IPS DF 6.9 (cell line): ENCODE data around the gene AFDN.

ENCODE experiments used
- DNase-seq: peaks from one replicate; pipeline ENCODE4 v3.0.0-alpha.2; 2013; ENCODE audit warnings: low read depth, low spot score
- H3K27ac ChIP-seq: one replicate; pipeline ENCODE4 v1.5.1; 2013; ENCODE audit warnings: low read length, control low read depth
- H3K27me3 ChIP-seq: 2 replicates; pipeline ENCODE4 v1.6.1; 2013; ENCODE audit warnings: mild to moderate bottlenecking, low read length; ENCODE audit not compliant: control insufficient read depth, insufficient read depth
- H3K36me3 ChIP-seq: 2 replicates; pipeline ENCODE4 v1.6.1; 2013; ENCODE audit warnings: low read length; ENCODE audit not compliant: control insufficient read depth, insufficient read depth
- H3K4me1 ChIP-seq: 2 replicates; pipeline ENCODE4 v1.6.1; 2013; ENCODE audit warnings: low read length; ENCODE audit not compliant: control insufficient read depth, insufficient read depth
- H3K4me3 ChIP-seq: 2 replicates; pipeline ENCODE4 v1.5.1; 2013; ENCODE audit warnings: mild to moderate bottlenecking, low read length
- H3K9me3 ChIP-seq: 2 replicates; pipeline ENCODE4 v1.6.1; 2013; ENCODE audit warnings: low read length, inconsistent platforms; ENCODE audit not compliant: control insufficient read depth, insufficient read depth
- WGBS: extraction: QIAGEN DNeasy Blood & Tissue Kit; methylation state at CpG from one replicate; pipeline ENCODE4 v1.1.7; 2013; ENCODE audit warnings: mixed read lengths, missing lambda C conversion rate; ENCODE audit not compliant: insufficient read length, insufficient coverage; 5-methylcytosine and 5-hydroxymethylcytosine counted together

The AFDN gene

DNA sequence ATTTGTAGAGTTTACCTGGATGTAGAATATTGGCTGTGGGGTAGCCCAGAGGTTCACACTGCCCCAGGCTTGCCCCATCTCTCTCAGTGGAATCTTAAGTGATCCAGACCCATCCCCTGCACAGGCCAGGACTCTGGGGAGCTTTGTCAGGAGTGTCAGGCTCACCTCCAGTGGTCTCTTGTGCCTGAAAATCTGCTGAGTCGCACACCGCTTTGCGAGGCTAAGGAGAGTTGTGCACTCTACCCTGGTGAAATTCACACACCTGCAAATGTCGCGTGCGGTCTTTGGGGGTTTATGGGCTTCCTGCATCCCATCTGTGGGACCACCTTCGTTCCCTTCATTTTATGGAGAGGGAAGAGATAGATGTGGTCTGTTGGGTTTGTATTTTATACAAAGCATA lies 107.1 kb downstream of the AFDN start:
- Histone ChIP-seq H3K4me1 (no peaks in the 10 kb centered on the region; the same call in 1 of the 2 replicates), H3K27me3 (no peaks in the 10 kb centered on the region), H3K9me3 (no peaks in the 10 kb centered on the region), H3K36me3 (peaks cover 2% of the 10 kb centered on the region; the same call in 1 of the 2 replicates), H3K27ac (no peak overlapping the region), H3K4me3 (no peak overlapping the region)
- DNase-seq, result no peak
- no CpG with 5 or more reads among the region's 7 CpGs for WGBS

DNA sequence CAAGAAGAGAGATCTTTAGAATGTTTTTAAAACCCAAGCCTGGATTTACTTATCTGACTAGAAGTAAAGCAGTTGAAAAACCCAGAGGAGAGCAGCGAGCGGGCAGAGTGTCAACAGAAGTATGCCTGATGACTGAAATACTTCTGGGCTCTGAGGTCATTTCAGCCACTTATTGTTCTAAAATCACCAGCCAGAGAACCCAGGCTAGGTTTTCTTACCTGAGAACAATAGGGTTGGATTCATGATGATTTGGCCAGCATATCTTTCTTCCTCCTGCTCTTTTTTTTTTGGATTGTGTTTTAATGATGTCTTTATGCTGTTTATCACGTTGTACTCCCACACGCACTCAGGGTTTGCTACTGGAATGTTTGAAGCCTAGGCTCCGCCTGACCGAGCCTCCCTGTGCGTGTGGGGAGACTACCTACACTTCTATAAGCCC lies 107.7 kb downstream of the AFDN start:
- Histone ChIP-seq H3K9me3 (no peaks in the 10 kb centered on the region), H3K4me3 (no peak overlapping the region), H3K27ac (no peak overlapping the region), H3K27me3 (no peaks in the 10 kb centered on the region), H3K4me1 (no peaks in the 10 kb centered on the region; the same call in 1 of the 2 replicates), H3K36me3 (peaks cover 2% of the 10 kb centered on the region; the same call in 1 of the 2 replicates)
- WGBS, result no CpG with 5 or more reads among the region's 7 CpGs
- no peak for DNase-seq

DNA sequence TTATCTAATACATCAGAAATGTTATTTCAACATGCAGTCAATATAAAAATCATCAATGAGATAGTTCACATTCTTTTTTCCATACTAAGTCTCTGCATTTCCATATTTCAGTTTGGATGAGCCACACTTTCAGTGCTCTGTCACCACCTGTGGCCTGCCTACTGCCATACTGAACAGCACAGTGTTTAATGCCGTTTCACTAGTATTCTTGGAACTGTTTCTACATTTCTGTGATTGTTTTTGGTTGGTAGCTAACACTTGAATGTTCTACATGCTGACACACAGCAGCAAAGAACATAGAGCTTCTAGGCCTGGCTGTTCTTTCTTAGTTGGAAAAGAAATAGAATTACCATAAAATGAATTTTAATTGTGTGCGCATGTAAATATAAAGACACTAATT lies 109.3 kb downstream of the AFDN start:
- no peak for DNase-seq
- H3K36me3 ChIP-seq, result peaks cover 2% of the 10 kb centered on the region; the same call in 1 of the 2 replicates

DNA sequence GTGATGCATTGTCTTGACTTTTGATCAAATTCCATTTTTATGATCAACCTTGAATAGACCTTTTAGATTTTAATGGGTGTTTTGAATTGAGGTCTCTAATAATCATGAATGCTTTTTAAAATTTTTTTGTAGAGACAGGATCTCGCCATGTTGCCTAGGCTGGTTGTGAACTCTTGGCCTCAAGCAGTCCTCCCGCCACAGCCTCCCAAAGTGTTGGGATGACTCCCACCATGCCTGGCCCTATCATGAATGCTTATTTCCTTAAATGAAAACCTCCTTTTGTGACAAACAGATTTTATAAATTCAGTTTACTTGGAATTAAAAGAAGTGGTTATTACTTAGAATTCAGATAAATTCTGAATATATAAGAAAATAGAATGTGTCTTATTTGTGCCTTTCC lies 110.6 kb downstream of the AFDN start:
- H3K4me3 ChIP-seq, result no peak overlapping the region
- no peak for DNase-seq
- H3K36me3 ChIP-seq, result peaks cover 2% of the 10 kb centered on the region; the same call in 1 of the 2 replicates
- no CpG with 5 or more reads among the region's 2 CpGs for WGBS
- H3K27ac ChIP-seq, result no peak overlapping the region
- no peaks in the 10 kb centered on the region for H3K9me3 ChIP-seq
- no peaks in the 10 kb centered on the region; the same call in 1 of the 2 replicates for H3K4me1 ChIP-seq
- H3K27me3 ChIP-seq, result no peaks in the 10 kb centered on the region

More for the DNA sequence above, 109.3 kb downstream of the AFDN start:
- H3K4me3 ChIP-seq, result no peak overlapping the region
- H3K4me1 ChIP-seq, result no peaks in the 10 kb centered on the region; the same call in 1 of the 2 replicates
- no CpG with 5 or more reads among the region's 2 CpGs for WGBS
- H3K9me3 ChIP-seq, result no peaks in the 10 kb centered on the region
- no peaks in the 10 kb centered on the region for H3K27me3 ChIP-seq
- no peak overlapping the region for H3K27ac ChIP-seq

GRCh38 chr6:167937948-167938911 lies 111.5 kb downstream of the AFDN start:
- Histone ChIP-seq H3K27me3 (no peaks in the 10 kb centered on the region), H3K27ac (no peak overlapping the region)
- WGBS, result 100% methylated on average over 2 of the region's 5 CpGs

GRCh38 chr6:167941822-167942221 lies 115.1 kb downstream of the AFDN start:
- WGBS, result 100% methylated on average over 1 of the region's 3 CpGs
- Histone ChIP-seq H3K27me3 (no peaks in the 10 kb centered on the region), H3K27ac (no peak overlapping the region), H3K4me1 (no peaks in the 10 kb centered on the region; the same call in 1 of the 2 replicates), H3K4me3 (no peak overlapping the region), H3K36me3 (peaks cover 18% of the 10 kb centered on the region; the same call in 1 of the 2 replicates), H3K9me3 (no peaks in the 10 kb centered on the region)
- no peak for DNase-seq

More at GRCh38 chr6:167937948-167938911, 111.5 kb downstream of the AFDN start:
- DNase-seq, result no peak
- no peak overlapping the region for H3K4me3 ChIP-seq
- no peaks in the 10 kb centered on the region; the same call in 1 of the 2 replicates for H3K4me1 ChIP-seq
- H3K9me3 ChIP-seq, result no peaks in the 10 kb centered on the region
- peaks cover 4% of the 10 kb centered on the region; the same call in 1 of the 2 replicates for H3K36me3 ChIP-seq

DNA sequence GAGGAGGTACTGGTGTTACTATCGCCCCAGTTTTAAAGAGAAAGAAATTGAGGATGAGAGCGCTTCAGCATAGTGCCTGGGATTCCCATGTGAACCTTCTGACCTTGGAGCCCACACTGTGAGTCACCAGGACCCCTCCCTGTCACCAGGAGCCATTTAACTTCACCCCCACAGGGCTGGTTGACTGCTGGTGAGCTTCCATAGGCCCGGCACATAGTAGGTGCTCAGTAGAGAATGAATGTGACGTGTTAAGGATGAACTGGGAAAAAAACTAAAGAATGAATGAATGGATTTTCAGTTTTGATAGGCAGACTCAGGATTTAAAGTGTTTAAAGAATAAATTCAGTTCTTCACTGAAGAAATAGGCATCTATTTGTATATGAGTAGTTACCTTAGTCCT lies 117.4 kb downstream of the AFDN start:
- Histone ChIP-seq H3K36me3 (peaks cover 22% of the 10 kb centered on the region; the same call in 1 of the 2 replicates), H3K27ac (no peak overlapping the region), H3K4me1 (no peaks in the 10 kb centered on the region), H3K9me3 (no peaks in the 10 kb centered on the region), H3K27me3 (no peaks in the 10 kb centered on the region), H3K4me3 (no peak overlapping the region)
- no peak for DNase-seq
- no CpG with 5 or more reads among the region's 4 CpGs for WGBS

- Histone ChIP-seq H3K27me3 (no peaks in the 10 kb centered on the region), H3K4me3 (no peak overlapping the region), H3K36me3 (peaks cover 32% of the 10 kb centered on the region; the same call in 1 of the 2 replicates), H3K27ac (no peak overlapping the region), H3K9me3 (no peaks in the 10 kb centered on the region), H3K4me1 (no peaks in the 10 kb centered on the region)
- no peak for DNase-seq
- no CpG with 5 or more reads among the region's 11 CpGs for WGBS
Observed at GRCh38 chr6:167946007-167946406, 119.3 kb downstream of the AFDN start.

DNA sequence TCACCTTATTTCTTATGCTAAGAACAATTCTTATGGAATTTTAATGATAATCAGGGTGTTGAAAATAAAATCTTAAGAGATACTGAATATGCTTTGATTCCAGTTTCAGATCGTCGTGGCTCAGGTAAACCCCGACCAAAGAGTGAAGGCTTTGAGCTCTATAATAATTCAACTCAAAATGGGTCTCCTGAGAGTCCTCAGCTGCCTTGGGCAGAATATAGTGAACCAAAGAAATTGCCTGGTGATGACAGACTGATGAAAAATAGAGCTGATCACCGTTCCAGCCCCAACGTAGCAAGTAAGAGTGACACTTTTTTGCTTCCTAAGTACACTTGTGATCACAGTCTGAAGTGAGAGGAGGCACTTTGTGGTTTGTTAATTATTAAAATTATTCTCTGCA lies 119.9 kb downstream of the AFDN start:
- H3K36me3 ChIP-seq, result peaks cover 38% of the 10 kb centered on the region
- WGBS, result no CpG with 5 or more reads among the region's 5 CpGs

DNA sequence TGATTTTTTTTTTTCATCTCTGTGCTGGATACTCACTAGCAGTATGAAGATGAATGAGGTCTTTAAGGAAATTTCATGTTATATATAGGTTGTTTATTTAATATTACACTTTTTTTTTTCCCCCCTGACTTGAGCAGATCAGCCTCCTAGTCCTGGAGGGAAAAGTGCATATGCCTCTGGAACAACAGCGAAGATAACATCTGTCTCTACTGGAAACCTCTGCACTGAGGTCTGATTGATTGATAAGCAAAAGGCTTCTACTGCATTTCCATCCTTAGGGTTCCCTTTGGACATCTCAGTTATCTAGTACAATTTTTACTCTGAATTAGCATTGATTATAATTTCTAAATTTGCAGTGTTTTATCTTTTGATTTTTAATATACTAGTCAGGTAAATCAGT lies 121.0 kb downstream of the AFDN start:
- no peaks in the 10 kb centered on the region for H3K27me3 ChIP-seq
- no peaks in the 10 kb centered on the region for H3K9me3 ChIP-seq
- no peak overlapping the region for H3K27ac ChIP-seq
- H3K4me3 ChIP-seq, result no peak overlapping the region
- peaks cover 42% of the 10 kb centered on the region for H3K36me3 ChIP-seq
- WGBS, result no CpG with 5 or more reads among the region's 1 CpG
- no peak for DNase-seq
- no peaks in the 10 kb centered on the region; the same call in 1 of the 2 replicates for H3K4me1 ChIP-seq

More for the DNA sequence above, 119.9 kb downstream of the AFDN start:
- no peak for DNase-seq
- no peaks in the 10 kb centered on the region for H3K9me3 ChIP-seq
- H3K27me3 ChIP-seq, result no peaks in the 10 kb centered on the region
- no peak overlapping the region for H3K4me3 ChIP-seq
- H3K4me1 ChIP-seq, result no peaks in the 10 kb centered on the region; the same call in 1 of the 2 replicates
- H3K27ac ChIP-seq, result no peak overlapping the region
